ENCODE results near the gene LDLR. TPM values are rescaled to one million over a fixed set of nuclear protein-coding genes. Genes with fewer than 3 reads are reported as not detected.

LDLR gene
- total RNA-seq = 45.9 TPM

GRCh38 chr19:11089254-11090013 lies at the start of gene LDLR:
Gene LDLR, plus strand, starts transcription at chr19:11089463. Its CDS starts 86 bp downstream, at chr19:11089549.
- no peaks in the 10 kb centered on the region for H3K9me3 ChIP-seq (ENCODE audit: control insufficient read depth in 3 of 3, low read length in 3 of 3)
- peaks cover 7 to 25% (median 24%) of the 10 kb centered on the region in 3 donors for H3K27me3 ChIP-seq (ENCODE audit: control insufficient read depth in 3 of 3, insufficient read depth in 3 of 3, low read length in 3 of 3)
- H3K4me1 ChIP-seq (ENCODE audit: control insufficient read depth in 3 of 3, insufficient read depth in 3 of 3, low read length in 3 of 3) = peaks cover 15 to 32% (median 21%) of the 10 kb centered on the region in 3 donors

GRCh38 chr19:11041194-11041593 lies 48.1 kb upstream of the LDLR start:
- Histone ChIP-seq H3K9me3 (ENCODE audit: control insufficient read depth in 3 of 3, low read length in 3 of 3) (no peaks in the 10 kb centered on the region), H3K9ac (ENCODE audit: low read depth in 1 of 3, low read length in 3 of 3) (no peak overlapping the region), H3K27ac (ENCODE audit: low read depth, low read length) (no peak overlapping the region), H3K27me3 (ENCODE audit: control insufficient read depth in 3 of 3, insufficient read depth in 3 of 3, low read length in 3 of 3) (no peaks in the 10 kb centered on the region), H3K4me1 (ENCODE audit: control insufficient read depth in 3 of 3, insufficient read depth in 3 of 3, low read length in 3 of 3) (peaks cover 1 to 6% (median 2%) of the 10 kb centered on the region in 3 donors), H3K36me3 (ENCODE audit: control insufficient read depth in 3 of 3, insufficient read depth in 3 of 3, low read length in 3 of 3) (peaks cover 24 to 44% (median 37%) of the 10 kb centered on the region in 3 donors), H3K4me3 (ENCODE audit: low read length in 3 of 3) (no peak overlapping the region)

More at GRCh38 chr19:11089254-11090013, at the start of gene LDLR:
- peak within 1 kb of the TSS; percentile 33 to 72 (median 63) for H3K9ac ChIP-seq (ENCODE audit: low read depth in 1 of 3, low read length in 3 of 3)
- H3K27ac ChIP-seq (ENCODE audit: low read depth, low read length) = peak within 1 kb of the TSS; percentile 84
- peak within 1 kb of the TSS; percentile 51 to 70 (median 69) for H3K4me3 ChIP-seq (ENCODE audit: low read length in 3 of 3)
- H3K36me3 ChIP-seq (ENCODE audit: control insufficient read depth in 3 of 3, insufficient read depth in 3 of 3, low read length in 3 of 3) = no peaks in the 10 kb centered on the region

- Histone ChIP-seq H3K9me3 (ENCODE audit: control insufficient read depth in 3 of 3, low read length in 3 of 3) (no peaks in the 10 kb centered on the region), H3K4me3 (ENCODE audit: low read length in 3 of 3) (no peak overlapping the region), H3K36me3 (ENCODE audit: control insufficient read depth in 3 of 3, insufficient read depth in 3 of 3, low read length in 3 of 3) (peaks cover 19 to 40% (median 30%) of the 10 kb centered on the region in 3 donors), H3K4me1 (ENCODE audit: control insufficient read depth in 3 of 3, insufficient read depth in 3 of 3, low read length in 3 of 3) (peaks cover 0 to 4% (median 0%) of the 10 kb centered on the region in 3 donors), H3K9ac (ENCODE audit: low read depth in 1 of 3, low read length in 3 of 3) (no peak overlapping the region), H3K27ac (ENCODE audit: low read depth, low read length) (no peak overlapping the region), H3K27me3 (ENCODE audit: control insufficient read depth in 3 of 3, insufficient read depth in 3 of 3, low read length in 3 of 3) (no peaks in the 10 kb centered on the region)
Observed at GRCh38 chr19:11041966-11042627, 47.2 kb upstream of the LDLR start.

- H3K9ac ChIP-seq (ENCODE audit: low read depth in 1 of 3, low read length in 3 of 3) = no peak overlapping the region
- no peaks in the 10 kb centered on the region for H3K4me1 ChIP-seq (ENCODE audit: control insufficient read depth in 3 of 3, insufficient read depth in 3 of 3, low read length in 3 of 3)
- H3K9me3 ChIP-seq (ENCODE audit: control insufficient read depth in 3 of 3, low read length in 3 of 3) = no peaks in the 10 kb centered on the region
- peaks cover 23 to 39% (median 26%) of the 10 kb centered on the region in 3 donors for H3K36me3 ChIP-seq (ENCODE audit: control insufficient read depth in 3 of 3, insufficient read depth in 3 of 3, low read length in 3 of 3)
- no peak overlapping the region for H3K4me3 ChIP-seq (ENCODE audit: low read length in 3 of 3)
- no peak overlapping the region for H3K27ac ChIP-seq (ENCODE audit: low read depth, low read length)
- no peaks in the 10 kb centered on the region for H3K27me3 ChIP-seq (ENCODE audit: control insufficient read depth in 3 of 3, insufficient read depth in 3 of 3, low read length in 3 of 3)
Observed at GRCh38 chr19:11044431-11044830, 44.8 kb upstream of the LDLR start.

- H3K36me3 ChIP-seq (ENCODE audit: control insufficient read depth in 3 of 3, insufficient read depth in 3 of 3, low read length in 3 of 3) = peaks cover 23 to 41% (median 32%) of the 10 kb centered on the region in 3 donors
- H3K9me3 ChIP-seq (ENCODE audit: control insufficient read depth in 3 of 3, low read length in 3 of 3) = no peaks in the 10 kb centered on the region
- H3K4me3 ChIP-seq (ENCODE audit: low read length in 3 of 3) = no peak overlapping the region
- no peaks in the 10 kb centered on the region for H3K4me1 ChIP-seq (ENCODE audit: control insufficient read depth in 3 of 3, insufficient read depth in 3 of 3, low read length in 3 of 3)
- no peak overlapping the region for H3K27ac ChIP-seq (ENCODE audit: low read depth, low read length)
- no peaks in the 10 kb centered on the region for H3K27me3 ChIP-seq (ENCODE audit: control insufficient read depth in 3 of 3, insufficient read depth in 3 of 3, low read length in 3 of 3)
- no peak overlapping the region for H3K9ac ChIP-seq (ENCODE audit: low read depth in 1 of 3, low read length in 3 of 3)
Observed at GRCh38 chr19:11045536-11045935, 43.7 kb upstream of the LDLR start.

GRCh38 chr19:11046605-11047354 lies 42.5 kb upstream of the LDLR start:
- Histone ChIP-seq H3K36me3 (ENCODE audit: control insufficient read depth in 3 of 3, insufficient read depth in 3 of 3, low read length in 3 of 3) (peaks cover 18 to 37% (median 26%) of the 10 kb centered on the region in 3 donors), H3K27ac (ENCODE audit: low read depth, low read length) (no peak overlapping the region)

GRCh38 chr19:11047866-11048265 lies 41.4 kb upstream of the LDLR start:
- H3K4me3 ChIP-seq (ENCODE audit: low read length in 3 of 3) = no peak overlapping the region
- H3K9ac ChIP-seq (ENCODE audit: low read depth in 1 of 3, low read length in 3 of 3) = no peak overlapping the region
- H3K4me1 ChIP-seq (ENCODE audit: control insufficient read depth in 3 of 3, insufficient read depth in 3 of 3, low read length in 3 of 3) = no peaks in the 10 kb centered on the region
- H3K27me3 ChIP-seq (ENCODE audit: control insufficient read depth in 3 of 3, insufficient read depth in 3 of 3, low read length in 3 of 3) = no peaks in the 10 kb centered on the region
- no peak overlapping the region for H3K27ac ChIP-seq (ENCODE audit: low read depth, low read length)
- no peaks in the 10 kb centered on the region for H3K9me3 ChIP-seq (ENCODE audit: control insufficient read depth in 3 of 3, low read length in 3 of 3)
- peaks cover 17 to 28% (median 19%) of the 10 kb centered on the region in 3 donors for H3K36me3 ChIP-seq (ENCODE audit: control insufficient read depth in 3 of 3, insufficient read depth in 3 of 3, low read length in 3 of 3)

More at GRCh38 chr19:11046605-11047354, 42.5 kb upstream of the LDLR start:
- H3K27me3 ChIP-seq (ENCODE audit: control insufficient read depth in 3 of 3, insufficient read depth in 3 of 3, low read length in 3 of 3) = no peaks in the 10 kb centered on the region
- H3K4me1 ChIP-seq (ENCODE audit: control insufficient read depth in 3 of 3, insufficient read depth in 3 of 3, low read length in 3 of 3) = no peaks in the 10 kb centered on the region
- H3K9ac ChIP-seq (ENCODE audit: low read depth in 1 of 3, low read length in 3 of 3) = no peak overlapping the region
- no peak overlapping the region for H3K4me3 ChIP-seq (ENCODE audit: low read length in 3 of 3)
- H3K9me3 ChIP-seq (ENCODE audit: control insufficient read depth in 3 of 3, low read length in 3 of 3) = no peaks in the 10 kb centered on the region

- H3K9me3 ChIP-seq (ENCODE audit: control insufficient read depth in 3 of 3, low read length in 3 of 3) = no peaks in the 10 kb centered on the region
- H3K4me3 ChIP-seq (ENCODE audit: low read length in 3 of 3) = no peak overlapping the region
- H3K9ac ChIP-seq (ENCODE audit: low read depth in 1 of 3, low read length in 3 of 3) = peak overlapping the region in 1 of 3 donors; percentile 3
- H3K27ac ChIP-seq (ENCODE audit: low read depth, low read length) = no peak overlapping the region
- peaks cover 11 to 20% (median 12%) of the 10 kb centered on the region in 3 donors for H3K36me3 ChIP-seq (ENCODE audit: control insufficient read depth in 3 of 3, insufficient read depth in 3 of 3, low read length in 3 of 3)
- peaks cover 0 to 2% (median 0%) of the 10 kb centered on the region in 3 donors for H3K4me1 ChIP-seq (ENCODE audit: control insufficient read depth in 3 of 3, insufficient read depth in 3 of 3, low read length in 3 of 3)
- H3K27me3 ChIP-seq (ENCODE audit: control insufficient read depth in 3 of 3, insufficient read depth in 3 of 3, low read length in 3 of 3) = no peaks in the 10 kb centered on the region
Observed at GRCh38 chr19:11050323-11051114, 38.7 kb upstream of the LDLR start.

- H3K4me1 ChIP-seq (ENCODE audit: control insufficient read depth in 3 of 3, insufficient read depth in 3 of 3, low read length in 3 of 3) = peaks cover 0 to 2% (median 0%) of the 10 kb centered on the region in 3 donors
- peaks cover 22 to 27% (median 25%) of the 10 kb centered on the region in 3 donors for H3K36me3 ChIP-seq (ENCODE audit: control insufficient read depth in 3 of 3, insufficient read depth in 3 of 3, low read length in 3 of 3)
- no peak overlapping the region for H3K4me3 ChIP-seq (ENCODE audit: low read length in 3 of 3)
Observed at GRCh38 chr19:11053817-11054195, 35.5 kb upstream of the LDLR start.

More at GRCh38 chr19:11053817-11054195, 35.5 kb upstream of the LDLR start:
- no peaks in the 10 kb centered on the region for H3K27me3 ChIP-seq (ENCODE audit: control insufficient read depth in 3 of 3, insufficient read depth in 3 of 3, low read length in 3 of 3)
- no peaks in the 10 kb centered on the region for H3K9me3 ChIP-seq (ENCODE audit: control insufficient read depth in 3 of 3, low read length in 3 of 3)
- no peak overlapping the region for H3K9ac ChIP-seq (ENCODE audit: low read depth in 1 of 3, low read length in 3 of 3)
- H3K27ac ChIP-seq (ENCODE audit: low read depth, low read length) = no peak overlapping the region

Measured in skeletal muscle tissue (tissue), 4 donors.